DMS79 (cell line): ENCODE data around the gene DCAF12L1.

Source experiments
- DNase-seq: peaks from one replicate; lab custom pipeline; 2025; lab: John Stamatoyannopoulos, UW

Gene DCAF12L1

GRCh38 chrX:126552313-126553022 lies at the start of gene DCAF12L1:
TSS of gene DCAF12L1 (minus strand) at chrX:126552814. CDS start at chrX:126552608, 206 bp downstream.
- DNase-seq = no peak

GRCh38 chrX:126580877-126581276 lies 28.3 kb upstream of the DCAF12L1 start:
- no peak for DNase-seq

GRCh38 chrX:126575911-126576310 lies 23.3 kb upstream of the DCAF12L1 start:
- no peak for DNase-seq

- DNase-seq = no peak
Observed at GRCh38 chrX:126557151-126557550, 4.5 kb upstream of the DCAF12L1 start.

GRCh38 chrX:126551725-126552312 lies 795 bp downstream of the DCAF12L1 start:
- no peak for DNase-seq

GRCh38 chrX:126551306-126551705 lies 1.3 kb downstream of the DCAF12L1 start:
- DNase-seq = no peak

- no peak for DNase-seq
Observed at GRCh38 chrX:126550816-126551215, 1.8 kb downstream of the DCAF12L1 start.

GRCh38 chrX:126509923-126510322 lies 42.7 kb downstream of the DCAF12L1 start:
- DNase-seq = no peak
